ENCODE data around the gene XIST. TPM values are rescaled to one million over a fixed set of nuclear protein-coding genes. Genes with fewer than 3 reads are reported as not detected.
"Not testable (repeated sequence)": the region's sequence is repeated elsewhere in the genome, so short reads cannot be mapped to it uniquely, and the experiment has no call there.

XIST gene
- total and polyA plus RNA-seq, 7 donors, result 0.04 to 79.2 (median 57.7) TPM

- WGBS, 3 donors, result 30 to 43% (median 34%) methylated on average over 1 of the region's 1 CpG
These were observed 26.9 kb downstream of the XIST start for GRCh38 chrX:73825569-73825968.

GRCh38 chrX:73823473-73824004, 29.0 kb downstream of the XIST start:
- WGBS, 3 donors, result 79 to 91% (median 89%) methylated on average over 2 of the region's 2 CpGs
- ATAC-seq (no peak), DNase-seq (no peak)
- H3K27ac ChIP-seq, result no peak overlapping the region
- TF ChIP-seq CTCF (IDR thresholded peaks at IDR 0.05), result no peak
- peaks cover 0 to 66% of the 10 kb centered on the region in 2 donors for H3K36me3 ChIP-seq (ENCODE audit: insufficient read depth in 1 of 2, low read depth in 1 of 2)
- intact Hi-C loops (cut with DNase I), result no loop called here
- H3K9me3 ChIP-seq, result no peaks in the 10 kb centered on the region
- H3K4me1 ChIP-seq, result no peaks in the 10 kb centered on the region
- H3K27me3 ChIP-seq (ENCODE audit: insufficient read depth in 3 of 3, low read length in 2 of 3), result no peaks in the 10 kb centered on the region
- H3K4me3 ChIP-seq, result no peak overlapping the region

More at GRCh38 chrX:73825569-73825968, 26.9 kb downstream of the XIST start:
- Histone ChIP-seq H3K36me3 (ENCODE audit: insufficient read depth in 1 of 2, low read depth in 1 of 2) (peaks cover 0 to 68% of the 10 kb centered on the region in 2 donors), H3K9me3 (no peaks in the 10 kb centered on the region), H3K4me3 (no peak overlapping the region), H3K27ac (no peak overlapping the region), H3K4me1 (no peaks in the 10 kb centered on the region), H3K27me3 (ENCODE audit: insufficient read depth in 3 of 3, low read length in 2 of 3) (no peaks in the 10 kb centered on the region)
- no peak for ATAC-seq
- no peak for TF ChIP-seq CTCF (IDR thresholded peaks at IDR 0.05)
- intact Hi-C loops (cut with DNase I), result no loop called here
- DNase-seq, result no peak

GRCh38 chrX:73822775-73823174, 29.7 kb downstream of the XIST start:
- Histone ChIP-seq H3K36me3 (ENCODE audit: insufficient read depth in 1 of 2, low read depth in 1 of 2) (peaks cover 0 to 62% of the 10 kb centered on the region in 2 donors), H3K27ac (no peak overlapping the region), H3K27me3 (ENCODE audit: insufficient read depth in 3 of 3, low read length in 2 of 3) (no peaks in the 10 kb centered on the region), H3K9me3 (no peaks in the 10 kb centered on the region), H3K4me1 (no peaks in the 10 kb centered on the region), H3K4me3 (no peak overlapping the region)
- DNase-seq, result no peak
- WGBS, 3 donors, result 86 to 97% (median 87%) methylated on average over 4 of the region's 4 CpGs
- intact Hi-C loops (cut with DNase I), result no loop called here
- no peak for ATAC-seq
- TF ChIP-seq CTCF (IDR thresholded peaks at IDR 0.05), result no peak

- intact Hi-C loops (cut with DNase I), result no loop called here
- H3K4me1 ChIP-seq, result no peaks in the 10 kb centered on the region
- ATAC-seq (no peak), DNase-seq (no peak)
- no peaks in the 10 kb centered on the region for H3K27me3 ChIP-seq (ENCODE audit: insufficient read depth in 3 of 3, low read length in 2 of 3)
- peaks cover 0 to 57% of the 10 kb centered on the region in 2 donors for H3K36me3 ChIP-seq (ENCODE audit: insufficient read depth in 1 of 2, low read depth in 1 of 2)
- no peaks in the 10 kb centered on the region for H3K9me3 ChIP-seq
- no peak overlapping the region for H3K27ac ChIP-seq
- WGBS, 3 donors, result 83 to 90% (median 88%) methylated on average over 4 of the region's 4 CpGs
- H3K4me3 ChIP-seq, result no peak overlapping the region
- TF ChIP-seq CTCF (IDR thresholded peaks at IDR 0.05), result no peak
These were observed 30.5 kb downstream of the XIST start for GRCh38 chrX:73821921-73822559.

- H3K9me3 ChIP-seq; DNase-seq; H3K27me3 ChIP-seq (ENCODE audit: insufficient read depth in 3 of 3, low read length in 2 of 3); ATAC-seq; H3K27ac ChIP-seq; H3K4me3 ChIP-seq; H3K4me1 ChIP-seq; intact Hi-C loops (cut with DNase I): not testable (repeated sequence)
- WGBS, 3 donors, result 83 to 91% (median 89%) methylated on average over 10 of the region's 10 CpGs
- peaks cover 0 to 36% of the 10 kb centered on the region in 2 donors for H3K36me3 ChIP-seq (ENCODE audit: insufficient read depth in 1 of 2, low read depth in 1 of 2)
These were observed 32.5 kb downstream of the XIST start for GRCh38 chrX:73819864-73820558.
